Stimulated activated CD8-positive, alpha-beta memory T cell treated with anti-CD3 and anti-CD28 coated beads, Interleukin-2, amount 100 ng/mL, for 1 hour (primary cell): ENCODE data around the gene MOV10L1.

Experiments used
- DNase-seq, 2 donors: peaks; one replicate each; pipeline ENCODE4 v3.0.0-alpha.2; 2020; ENCODE audit warnings: low read depth in 2 of 2

The MOV10L1 gene

DNA sequence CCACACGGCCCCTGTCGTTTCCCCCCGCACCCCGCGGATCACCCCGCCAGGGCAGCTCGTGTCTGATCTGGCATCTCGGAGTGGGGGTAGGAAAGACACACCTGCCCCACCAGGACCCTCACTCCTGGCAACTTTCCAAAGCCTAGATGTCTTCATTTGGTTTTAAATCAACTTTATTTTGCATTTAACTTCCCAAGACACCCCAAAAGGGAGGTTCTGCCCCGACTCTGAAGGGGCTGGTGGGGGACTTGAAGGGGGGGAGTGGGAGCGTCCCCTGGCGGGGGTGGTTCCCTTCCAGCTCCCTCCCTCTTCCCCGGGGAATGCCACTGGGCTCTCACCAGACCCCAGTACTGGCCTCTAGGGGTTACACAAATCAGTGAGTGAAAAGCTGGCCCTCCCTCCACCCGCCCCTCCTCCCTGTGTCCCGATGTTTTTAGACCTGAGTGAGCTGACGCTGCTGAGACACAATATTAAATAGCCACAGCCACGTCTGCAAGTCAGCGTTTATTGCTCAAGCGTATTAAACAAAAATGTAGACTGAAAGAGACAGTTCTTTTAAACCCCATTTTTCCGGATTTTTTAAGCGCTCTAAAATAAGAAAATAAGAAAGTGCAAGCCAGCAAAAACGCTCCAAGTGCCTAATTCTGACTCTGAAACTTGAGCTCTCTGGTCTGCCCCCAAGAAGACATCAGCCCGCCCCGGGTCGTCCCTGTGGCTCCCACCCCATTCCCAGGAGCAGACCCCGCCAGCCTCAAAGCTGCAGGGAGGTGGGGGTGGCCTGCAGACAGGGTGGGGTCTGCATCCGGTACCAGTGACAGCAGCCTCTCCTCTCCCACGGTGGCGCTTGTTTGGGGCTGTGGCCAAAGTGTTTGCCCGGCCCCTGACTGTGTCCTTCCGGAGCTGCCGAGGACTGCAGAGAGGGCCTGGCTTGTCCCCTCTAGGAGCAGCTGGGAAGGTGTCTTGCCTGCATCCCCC, 30.6 kb upstream of the MOV10L1 start:
- DNase-seq: no peak

DNA sequence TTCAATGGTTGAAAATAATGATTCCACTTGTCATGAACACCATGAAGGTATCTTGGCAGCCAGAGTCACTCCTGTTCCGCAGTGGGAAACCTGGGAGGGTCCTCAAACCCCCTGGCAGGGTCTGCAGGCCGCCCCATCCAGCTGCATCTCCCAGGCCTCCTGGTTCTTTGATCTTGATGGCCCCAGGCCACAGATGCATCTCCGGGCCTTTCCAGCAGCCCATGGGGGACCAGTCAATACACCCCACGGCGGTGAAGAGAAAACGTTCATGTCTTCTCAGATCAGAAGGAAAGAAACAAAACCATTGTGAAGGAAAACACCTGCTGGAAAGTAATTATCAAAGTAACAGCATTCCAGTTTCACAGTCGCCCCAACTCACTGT, 29.9 kb upstream of the MOV10L1 start:
- DNase-seq: no peak

DNA sequence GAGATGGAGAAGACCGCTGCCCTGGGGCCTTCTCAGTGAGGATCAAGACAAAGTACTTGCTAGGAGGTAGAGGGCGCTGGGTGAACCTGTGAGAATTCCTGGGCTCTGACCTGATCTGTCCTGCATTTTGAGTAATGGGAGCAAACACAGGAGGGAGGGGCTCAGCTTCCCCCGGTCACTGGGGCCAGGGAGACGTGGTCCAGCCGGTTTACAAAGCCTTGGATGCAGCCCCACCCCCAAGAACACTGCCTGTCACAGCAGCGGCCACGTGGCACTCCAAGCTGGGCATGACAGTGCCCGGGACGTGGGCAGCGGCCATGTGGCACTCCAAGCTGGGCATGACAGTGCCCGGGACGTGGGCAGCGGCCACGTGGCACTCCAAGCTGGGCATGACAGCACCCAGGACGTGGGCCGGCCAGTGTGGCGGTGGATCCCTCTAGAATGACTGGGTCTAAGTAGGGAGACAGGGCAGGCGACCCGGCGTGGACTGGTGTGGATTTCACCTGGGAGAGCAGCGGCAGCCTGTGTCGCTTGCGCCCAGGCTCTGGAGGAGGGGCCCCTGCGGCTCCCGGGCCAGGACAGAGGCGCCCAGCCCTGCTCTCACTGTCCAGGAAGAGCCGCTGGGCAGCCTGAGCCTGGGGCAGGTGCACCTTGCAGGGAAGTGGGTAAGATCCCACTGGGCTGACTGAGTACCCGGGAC, 29.2 kb upstream of the MOV10L1 start:
- no peak for DNase-seq

DNA sequence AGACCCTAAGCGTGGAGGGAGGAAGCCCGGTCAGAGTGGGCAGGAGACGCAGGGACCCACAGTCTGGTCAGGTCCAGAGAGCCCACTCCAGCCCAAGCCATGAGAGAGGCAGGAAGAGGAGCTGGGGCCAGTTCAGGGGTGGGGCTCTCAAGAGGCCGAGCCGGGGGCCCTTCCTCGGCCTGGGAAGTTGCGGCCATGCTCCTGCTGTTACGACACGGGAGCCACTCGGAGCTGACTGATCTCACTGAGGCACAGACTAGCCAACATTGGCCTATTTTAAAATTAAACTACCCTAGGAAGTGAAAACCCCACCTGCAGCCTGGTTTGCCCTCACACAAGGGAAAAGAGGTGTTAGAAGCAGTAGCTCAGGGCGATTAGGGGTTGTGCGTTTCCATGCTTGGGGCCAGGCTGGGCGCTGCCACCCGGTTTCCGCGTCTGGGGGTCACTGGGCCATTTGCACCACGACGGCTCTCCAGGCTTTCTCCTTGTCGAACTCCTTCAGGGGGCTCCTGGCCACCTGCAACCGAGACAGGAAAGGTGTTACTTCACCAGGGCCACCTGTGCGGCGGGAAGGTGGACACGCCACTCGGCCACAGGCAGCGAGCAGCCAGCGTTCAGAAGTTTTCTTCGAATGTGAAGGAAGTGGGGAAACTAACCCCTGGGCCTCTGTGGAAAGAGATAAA, 28.5 kb upstream of the MOV10L1 start:
- DNase-seq: no peak

DNA sequence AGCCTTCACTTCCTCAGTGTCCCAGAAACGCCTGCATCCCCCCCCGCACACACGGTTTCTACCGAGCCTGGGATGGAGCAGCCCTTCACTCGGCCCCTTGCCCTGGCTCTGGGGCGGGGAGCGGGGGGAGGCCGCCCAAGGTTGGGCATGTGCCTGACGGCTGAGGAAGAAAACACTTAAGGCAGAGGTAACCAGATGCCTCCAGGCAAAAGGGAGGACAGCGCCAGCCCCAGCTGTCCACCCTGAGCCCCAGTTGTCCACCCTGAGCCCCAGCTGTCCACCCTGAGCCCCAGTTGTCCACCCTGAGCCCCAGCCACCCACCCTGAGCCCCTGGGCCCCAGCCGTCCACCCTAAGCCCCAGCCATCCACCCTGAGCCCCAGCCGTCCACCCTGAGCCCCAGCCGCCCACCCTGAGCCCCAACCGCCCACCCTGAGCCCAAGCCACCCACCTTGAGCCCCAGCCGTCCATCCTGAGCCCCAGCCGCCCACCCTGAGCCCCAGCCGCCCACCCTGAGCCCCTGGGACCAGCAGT, 27.9 kb upstream of the MOV10L1 start:
- DNase-seq: no peak

DNA sequence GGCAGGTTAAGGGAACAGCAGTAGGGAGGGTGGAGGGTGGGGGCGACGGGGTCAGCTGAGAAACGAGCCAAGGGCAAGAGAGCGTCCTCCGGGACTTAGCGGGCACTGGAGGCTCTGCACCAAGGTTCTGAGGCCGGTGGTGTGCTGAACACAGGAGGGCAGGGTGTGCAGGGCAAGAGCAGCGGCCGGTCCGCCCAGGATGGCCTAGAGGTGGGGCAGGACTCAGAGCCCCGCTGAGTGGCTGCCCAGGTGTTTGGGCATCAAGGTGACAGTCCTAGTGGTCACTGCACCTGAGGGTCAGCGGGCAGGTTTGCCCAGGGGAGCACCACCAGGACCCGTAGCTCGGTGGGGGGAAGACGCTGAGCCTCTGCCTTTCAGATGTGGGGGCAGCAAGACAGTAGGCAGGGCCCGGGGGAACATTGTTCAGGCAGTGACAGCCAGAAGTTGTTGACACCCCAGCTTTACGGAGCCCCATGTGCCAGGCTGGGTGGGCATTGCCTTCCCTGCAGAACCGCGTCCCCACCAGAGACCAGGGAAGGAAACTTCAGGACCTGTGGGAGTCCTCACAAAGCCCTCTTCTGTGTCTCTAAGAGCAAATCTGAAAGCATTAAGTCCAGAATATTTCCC, 27.2 kb upstream of the MOV10L1 start:
- DNase-seq: no peak

DNA sequence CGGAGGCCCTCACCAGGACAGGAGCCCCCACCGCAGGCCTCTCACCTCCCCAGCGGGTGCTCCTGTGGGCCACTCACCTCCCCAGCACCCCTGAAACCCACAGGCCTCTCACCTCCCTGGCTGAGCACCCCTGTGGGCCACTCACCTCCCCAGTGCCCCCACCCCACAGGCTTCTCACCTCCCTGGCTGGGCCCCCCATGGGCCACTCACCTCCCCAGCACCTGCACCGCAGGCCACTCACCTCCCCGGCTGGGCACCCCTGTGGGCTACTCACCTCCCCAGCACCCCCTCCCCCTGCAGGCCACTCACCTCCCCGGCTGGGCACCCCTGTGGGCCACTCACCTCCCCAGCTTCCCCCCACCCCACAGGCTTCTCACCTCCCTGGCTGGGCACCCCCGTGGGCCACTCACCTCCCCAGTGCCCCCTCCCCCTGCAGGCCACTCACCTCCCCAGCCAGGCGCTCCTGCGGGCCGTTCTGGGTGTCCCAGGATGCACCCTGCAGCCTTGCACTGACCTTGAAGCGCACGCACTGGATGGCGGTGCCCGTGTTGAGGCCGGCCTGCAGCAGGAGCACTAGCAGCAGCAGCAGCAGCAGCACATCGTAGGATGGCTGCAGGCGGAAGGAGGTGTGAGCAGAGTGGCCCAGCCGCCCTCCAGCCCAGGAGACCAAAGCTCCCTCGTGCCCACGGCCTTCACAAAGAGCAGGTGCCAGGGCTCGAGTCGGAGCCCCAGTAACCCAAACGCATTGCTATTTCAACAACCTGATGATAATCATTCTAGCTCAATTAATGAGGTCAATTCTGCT, 26.0 kb upstream of the MOV10L1 start:
- no peak for DNase-seq

DNA sequence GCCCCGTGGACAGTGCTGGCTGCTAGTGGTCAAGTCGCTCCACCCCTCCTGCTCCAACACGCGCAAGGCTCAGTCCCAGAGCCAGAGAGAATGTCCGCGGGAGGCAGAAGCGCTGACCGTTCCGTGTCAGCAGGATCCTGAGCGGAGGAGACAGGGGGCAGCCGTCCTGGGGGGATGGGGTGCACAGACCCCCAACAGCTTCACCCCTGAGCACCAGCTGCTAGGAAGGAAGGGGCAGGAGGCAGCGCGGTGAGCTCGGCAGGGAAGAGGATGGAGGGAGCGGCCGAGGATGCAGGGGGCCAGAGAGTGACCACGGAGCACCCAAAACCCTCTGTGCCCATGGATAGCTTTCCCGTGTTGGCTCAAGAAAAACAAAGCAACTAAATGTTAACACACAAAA, 25.4 kb upstream of the MOV10L1 start:
- DNase-seq: no peak

DNA sequence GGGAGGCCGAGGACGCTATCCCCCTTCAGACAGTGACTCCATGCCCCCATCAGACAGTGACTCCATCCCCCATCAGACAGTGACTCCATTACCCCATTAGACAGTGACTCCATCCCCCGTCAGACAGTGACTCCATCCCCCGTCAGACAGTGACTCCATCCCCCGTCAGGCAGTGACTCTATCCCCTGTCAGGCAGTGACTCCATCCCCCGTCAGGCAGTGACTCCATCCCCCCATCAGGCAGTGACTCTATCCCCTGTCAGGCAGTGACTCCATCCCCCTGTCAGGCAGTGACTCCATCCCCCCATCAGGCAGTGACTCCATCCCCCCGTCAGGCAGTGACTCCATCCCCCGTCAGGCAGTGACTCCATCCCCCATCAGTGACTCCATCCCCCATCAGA, 22.6 kb upstream of the MOV10L1 start:
- DNase-seq: no peak

DNA sequence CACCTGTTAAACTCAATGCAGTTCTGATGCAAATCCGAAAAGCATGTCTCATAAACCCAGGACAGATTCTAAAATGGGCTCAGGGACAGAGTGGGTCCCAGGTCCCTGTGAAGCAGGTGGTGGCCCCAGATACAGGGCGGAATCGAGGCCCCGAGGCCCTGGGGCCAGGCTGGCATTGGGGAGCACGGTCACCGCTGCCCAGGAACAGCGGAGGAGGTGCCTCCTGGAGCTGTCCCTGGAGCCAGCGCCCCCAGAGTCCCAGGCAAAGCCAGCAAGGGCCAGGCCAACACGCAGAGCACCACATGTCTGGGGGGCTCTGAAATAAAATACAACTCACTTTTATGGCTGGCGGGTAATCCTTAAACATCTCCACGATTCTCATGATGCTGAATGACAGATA, 21.7 kb upstream of the MOV10L1 start:
- no peak for DNase-seq

DNA sequence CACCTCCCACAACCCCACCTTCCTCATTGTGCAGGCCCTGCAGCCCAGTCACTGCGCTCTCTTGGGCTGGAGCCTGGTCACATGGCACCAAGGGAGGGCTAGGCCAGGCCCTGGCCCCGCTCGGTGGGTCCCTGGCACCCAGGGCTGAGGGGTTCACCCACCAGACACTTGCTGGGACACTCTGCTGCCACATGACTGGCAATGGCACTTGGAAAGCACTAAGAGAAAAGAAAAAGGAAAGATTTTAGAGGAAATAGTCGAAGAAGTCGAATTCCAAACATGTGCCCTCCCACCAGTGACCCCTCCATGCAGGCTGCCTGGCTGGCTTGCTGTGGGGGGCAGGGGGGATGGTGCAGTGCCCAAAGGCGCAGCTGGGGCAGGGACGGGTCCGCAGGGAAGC, 19.4 kb upstream of the MOV10L1 start:
- DNase-seq: no peak

DNA sequence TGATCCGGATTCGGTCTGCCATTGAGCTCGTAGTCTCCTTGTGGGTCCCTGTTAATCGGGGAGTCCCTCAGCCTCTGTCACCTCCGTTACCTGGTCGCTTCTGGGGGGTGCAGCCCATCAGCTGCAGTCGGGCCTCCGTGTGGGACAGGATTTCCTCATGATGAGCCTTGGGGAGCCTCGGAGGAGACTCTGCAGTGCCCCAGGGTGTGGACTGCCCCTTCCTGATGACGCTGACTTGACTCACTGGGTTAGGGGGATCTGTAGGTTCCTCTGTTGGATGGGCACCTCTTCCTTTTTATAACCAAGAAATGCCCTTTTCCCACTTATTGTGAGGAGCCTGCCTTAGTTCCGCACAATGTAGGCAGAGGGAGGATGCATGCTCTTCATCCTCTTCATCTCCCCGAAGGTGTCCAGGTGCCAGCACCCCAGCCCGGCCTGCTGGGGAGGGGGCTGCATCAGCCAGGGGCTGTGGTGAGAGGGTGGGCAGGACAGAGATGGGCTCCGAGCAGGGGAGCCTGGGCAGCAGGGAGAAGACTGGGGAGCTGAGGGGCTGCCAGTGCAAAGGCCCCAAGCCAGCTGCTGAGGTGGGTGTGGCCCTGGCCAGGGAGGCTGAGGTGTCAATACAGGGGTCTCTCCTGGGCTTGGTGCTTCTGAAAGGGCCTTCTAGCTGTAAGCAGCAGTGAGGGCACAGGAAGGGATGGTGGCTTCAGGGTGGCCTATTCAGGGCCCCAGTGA, 18.2 kb upstream of the MOV10L1 start:
- no peak for DNase-seq

DNA sequence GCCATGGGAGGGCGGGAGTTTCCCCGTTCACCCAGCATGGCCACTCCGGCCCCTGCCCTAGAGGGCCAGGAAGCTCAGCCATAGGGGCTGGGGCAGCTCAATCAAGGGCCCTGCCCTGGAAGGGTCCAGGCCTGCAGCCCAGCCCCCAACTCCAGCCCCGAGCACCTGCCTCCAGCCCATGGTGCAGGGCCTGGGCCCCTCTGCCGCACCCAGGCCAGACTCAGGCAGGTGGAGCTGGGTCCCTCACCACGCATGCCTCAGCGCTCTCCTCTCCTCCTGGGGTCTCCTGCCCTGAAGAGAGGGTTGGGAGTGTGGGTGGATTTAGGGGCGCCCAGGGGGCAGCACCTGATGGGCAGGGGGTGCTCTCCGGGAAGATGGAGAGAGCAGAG, 17.6 kb upstream of the MOV10L1 start:
- no peak for DNase-seq

DNA sequence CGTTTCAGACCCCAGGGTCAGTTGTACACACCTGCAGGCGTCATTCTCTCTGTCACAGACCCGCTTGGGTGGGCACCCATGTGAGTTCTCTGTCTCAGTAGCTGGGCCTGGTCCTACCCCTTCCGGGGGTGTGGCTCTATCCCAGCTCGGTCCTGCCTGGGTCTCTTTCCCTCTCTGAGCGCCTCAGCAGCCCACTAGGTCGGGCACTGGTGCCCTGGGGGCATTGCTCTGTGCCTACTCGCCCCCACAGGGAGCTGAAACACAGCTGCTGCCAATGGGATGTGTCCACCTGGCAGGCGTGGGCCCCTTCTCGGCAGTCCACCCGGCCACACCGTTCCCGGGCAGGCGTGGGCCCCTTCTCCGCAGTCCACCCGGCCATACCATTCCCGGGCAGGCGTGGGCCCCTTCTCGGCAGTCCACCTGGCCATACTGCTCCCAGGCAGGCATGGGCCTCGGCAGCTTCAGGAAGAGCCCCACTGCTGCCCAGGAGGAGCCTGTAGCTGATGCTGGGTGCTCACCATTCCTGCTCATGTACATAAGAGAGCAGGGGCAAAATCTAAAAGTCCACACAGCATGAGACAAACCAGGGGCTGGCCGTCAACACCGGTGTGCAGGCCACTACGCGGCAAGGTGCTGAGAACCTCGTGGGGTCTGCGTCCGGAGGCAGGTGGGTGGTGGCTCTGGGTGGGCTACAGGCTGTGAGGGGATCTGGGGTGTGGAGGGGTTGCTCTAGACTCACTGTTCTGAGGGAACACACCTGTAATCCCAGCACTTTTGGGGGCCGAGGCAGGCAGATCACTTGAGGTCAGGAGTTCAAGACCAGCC, 16.9 kb upstream of the MOV10L1 start:
- DNase-seq: no peak

DNA sequence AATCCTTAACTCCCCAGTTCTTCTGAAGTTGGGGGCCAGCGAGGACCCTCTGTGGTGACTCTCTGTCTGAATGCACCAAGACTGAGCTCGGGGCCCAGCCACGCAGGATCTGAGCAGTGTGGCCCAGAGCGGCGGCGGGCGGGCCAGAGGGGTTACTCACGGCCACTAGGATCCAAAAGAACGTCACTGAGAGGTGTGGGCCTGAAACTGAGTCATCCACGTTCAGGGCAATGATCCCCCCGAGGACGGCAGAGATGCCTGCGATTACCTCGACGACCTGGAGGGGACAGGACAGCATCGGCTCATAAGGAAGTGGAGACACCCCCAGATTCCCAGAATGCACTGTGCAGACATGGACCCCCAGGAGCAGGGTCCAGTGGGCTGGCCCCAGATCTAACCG, 15.8 kb upstream of the MOV10L1 start:
- DNase-seq: no peak

DNA sequence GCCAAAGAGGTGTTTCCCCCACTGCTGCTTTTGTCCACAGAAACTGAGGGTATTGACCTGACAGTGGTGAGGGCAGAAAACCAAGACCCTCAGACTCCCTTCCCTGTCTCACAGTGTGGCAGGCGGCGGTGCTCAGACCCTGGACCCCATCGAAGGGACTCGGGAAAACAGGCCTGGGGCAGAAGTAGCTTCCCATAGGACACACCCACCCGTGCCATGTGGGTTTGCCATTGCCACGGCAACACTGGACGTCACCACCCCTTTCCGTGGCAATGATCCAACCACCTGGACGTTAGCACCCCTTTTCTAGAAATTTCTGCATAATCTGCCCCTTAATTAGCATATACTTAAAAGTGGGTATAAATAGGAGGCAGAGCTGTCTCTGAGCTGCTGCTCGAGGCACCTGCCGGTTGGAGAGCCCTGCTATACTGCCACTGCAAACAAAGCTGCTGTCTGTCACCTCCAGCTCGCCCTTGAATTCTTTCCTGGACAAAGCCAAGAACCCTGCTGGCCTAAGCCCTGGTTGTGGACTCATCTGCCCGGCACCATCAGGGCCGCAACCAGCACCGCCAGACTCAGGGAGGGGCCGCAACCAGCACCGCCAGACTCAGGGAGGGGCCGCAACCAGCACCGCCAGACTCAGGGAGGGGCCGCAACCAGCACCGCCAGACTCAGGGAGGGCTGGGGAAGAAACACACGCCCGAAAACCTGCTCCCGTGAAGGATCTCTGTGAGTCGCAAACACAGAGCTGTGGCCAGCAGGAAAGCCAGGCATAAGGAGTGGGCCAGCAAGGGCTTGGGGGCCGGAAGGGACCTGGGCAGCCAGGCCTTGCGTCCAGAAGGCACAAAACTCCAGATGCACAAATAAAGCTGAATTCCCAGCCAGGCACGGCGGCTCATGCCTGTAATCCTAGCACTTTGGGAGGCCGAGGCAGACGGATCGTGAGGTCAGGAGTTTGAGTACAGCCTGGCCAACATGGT, 15.0 kb upstream of the MOV10L1 start:
- DNase-seq: no peak

DNA sequence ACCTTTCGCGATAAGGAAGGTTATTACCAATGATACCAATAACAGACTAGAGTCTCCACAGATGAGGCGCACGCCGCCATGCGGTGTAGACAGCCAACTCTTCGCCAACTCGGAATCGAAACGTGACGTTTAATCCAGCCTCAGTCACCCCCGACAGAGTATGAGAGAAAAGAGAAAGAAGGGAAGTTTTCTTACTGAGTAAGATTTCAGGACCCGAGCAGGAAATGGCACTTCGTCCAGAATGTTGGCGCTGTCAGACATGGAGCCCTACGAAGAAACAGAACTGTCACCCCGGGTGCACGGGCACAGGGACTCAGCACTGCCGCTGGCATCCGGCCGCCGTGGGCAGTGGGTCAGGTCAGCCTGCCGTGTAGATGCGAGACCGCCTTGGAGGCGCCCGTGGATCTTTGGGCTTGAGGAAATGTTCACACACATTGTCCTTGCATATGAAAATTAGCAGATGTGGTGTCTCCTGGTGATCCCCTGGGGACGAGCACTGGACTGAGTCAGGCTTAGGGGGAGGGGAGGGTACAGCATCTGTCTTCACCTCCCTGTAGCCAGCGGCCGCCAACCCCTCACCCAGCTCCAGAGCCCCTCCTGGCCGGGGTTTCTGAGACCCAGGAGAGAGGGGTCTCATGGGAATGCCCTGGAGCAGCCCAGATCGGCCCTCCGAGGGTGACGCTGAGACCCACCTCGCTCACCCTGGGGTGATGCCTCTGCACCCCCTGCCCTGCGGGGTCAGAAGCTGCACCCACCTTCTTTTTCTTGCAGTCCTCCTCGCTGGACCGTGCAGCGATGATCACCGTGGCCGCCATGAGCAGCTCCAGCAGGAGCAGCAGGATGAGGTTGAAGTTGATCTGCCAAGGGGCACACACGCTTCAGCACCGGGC, 12.9 kb upstream of the MOV10L1 start:
- no peak for DNase-seq
